GM12801 (cell line): ENCODE data around the gene TMEM9.

Source experiments
- CTCF ChIP-seq: IDR thresholded peaks from one replicate; pipeline ENCODE4 v1.5.1; 2011; ENCODE audit warnings: control low read depth; ENCODE audit not compliant: insufficient read length; ENCODE audit errors: extremely low read depth

Gene TMEM9

GRCh38 chr1:201091256-201091655 lies 63.0 kb downstream of the TMEM9 start:
- TF ChIP-seq CTCF = no peak

- TF ChIP-seq CTCF = no peak
Measured at GRCh38 chr1:201090541-201090940, 63.7 kb downstream of the TMEM9 start.

GRCh38 chr1:201089596-201089995 lies 64.7 kb downstream of the TMEM9 start:
- TF ChIP-seq CTCF = no peak

GRCh38 chr1:201088901-201089525 lies 65.3 kb downstream of the TMEM9 start:
- no peak for TF ChIP-seq CTCF

GRCh38 chr1:201088395-201088794 lies 65.9 kb downstream of the TMEM9 start:
- TF ChIP-seq CTCF = no peak

GRCh38 chr1:201085902-201086735 lies 68.2 kb downstream of the TMEM9 start:
- TF ChIP-seq CTCF = no peak
